GM12878 (cell line): Measurements from ENCODE around the gene MEI1.

Source experiments
- BACH1 ChIP-seq: fragments of 450-650 bp; IDR thresholded peaks from 2 replicates; pipeline ENCODE4 v1.6.1; 2017; ENCODE audit warnings: mild to moderate bottlenecking, borderline replicate concordance
- MXI1 ChIP-seq: fragments of 150-350 bp; IDR thresholded peaks from 2 replicates; pipeline ENCODE4 v1.6.1; 2011; ENCODE audit warnings: low read depth, mild to moderate bottlenecking, inconsistent platforms, low read length, improper control_type of control experiment
- RAD51 ChIP-seq: fragments of 450-650 bp; IDR thresholded peaks from 2 replicates; pipeline ENCODE4 v1.6.1; 2016; ENCODE audit warnings: moderate library complexity, mild to moderate bottlenecking, inconsistent platforms
- TAF1 ChIP-seq: IDR thresholded peaks from 2 replicates; pipeline ENCODE4 v1.6.1; 2011; ENCODE audit warnings: mild to moderate bottlenecking, low read depth, low read length, borderline replicate concordance
- ZNF24 ChIP-seq: fragments of 450-650 bp; IDR thresholded peaks from 2 replicates; pipeline ENCODE4 v1.6.1; 2017; ENCODE audit warnings: antibody characterized with exemption, mild to moderate bottlenecking
- ZNF274 ChIP-seq: IDR thresholded peaks from one replicate; pipeline ENCODE4 v1.8.0; 2011; ENCODE audit not compliant: insufficient read length, insufficient read depth
- TF ChIP-seq, protein P1 (sequence below): IDR thresholded peaks from 2 replicates; pipeline ENCODE4 v1.6.1; 2012; ENCODE audit warnings: low read depth, low read length, improper control_type of control experiment
- TF ChIP-seq, protein P2 (sequence below), 3 experiments: IDR thresholded peaks in 2 of 3; conservative IDR thresholded peaks in 1 of 3; 2 replicates each; pipeline ENCODE4 v1.5.1; 2011; ENCODE audit warnings: low read depth in 3 of 3, low read length in 3 of 3, mild to moderate bottlenecking in 3 of 3, control low read depth in 2 of 3, moderate library complexity in 2 of 3, inconsistent platforms in 1 of 3, mixed read lengths in 1 of 3; ENCODE audit not compliant: control insufficient read depth in 2 of 3, insufficient read depth in 1 of 3; ENCODE audit errors: extremely low read depth in 1 of 3
- TF ChIP-seq, protein P3 (sequence below): IDR thresholded peaks from 2 replicates; pipeline ENCODE4 v1.6.1; 2012; ENCODE audit warnings: low read depth, low read length, improper control_type of control experiment
- TF ChIP-seq, protein P4 (sequence below): IDR thresholded peaks from 2 replicates; pipeline ENCODE4 v1.6.1; 2012; ENCODE audit warnings: mild to moderate bottlenecking, low read depth, low read length
- TF ChIP-seq, protein P5 (sequence below): fragments of 450-650 bp; IDR thresholded peaks from 2 replicates; pipeline ENCODE4 v1.6.1; 2017; ENCODE audit warnings: mild to moderate bottlenecking
- TF ChIP-seq, protein P6 (sequence below): IDR thresholded peaks from 2 replicates; pipeline ENCODE4 v1.6.1; 2011; ENCODE audit warnings: low read depth, mild to moderate bottlenecking, low read length, moderate library complexity, borderline replicate concordance; ENCODE audit errors: extremely low read depth

DNA sequence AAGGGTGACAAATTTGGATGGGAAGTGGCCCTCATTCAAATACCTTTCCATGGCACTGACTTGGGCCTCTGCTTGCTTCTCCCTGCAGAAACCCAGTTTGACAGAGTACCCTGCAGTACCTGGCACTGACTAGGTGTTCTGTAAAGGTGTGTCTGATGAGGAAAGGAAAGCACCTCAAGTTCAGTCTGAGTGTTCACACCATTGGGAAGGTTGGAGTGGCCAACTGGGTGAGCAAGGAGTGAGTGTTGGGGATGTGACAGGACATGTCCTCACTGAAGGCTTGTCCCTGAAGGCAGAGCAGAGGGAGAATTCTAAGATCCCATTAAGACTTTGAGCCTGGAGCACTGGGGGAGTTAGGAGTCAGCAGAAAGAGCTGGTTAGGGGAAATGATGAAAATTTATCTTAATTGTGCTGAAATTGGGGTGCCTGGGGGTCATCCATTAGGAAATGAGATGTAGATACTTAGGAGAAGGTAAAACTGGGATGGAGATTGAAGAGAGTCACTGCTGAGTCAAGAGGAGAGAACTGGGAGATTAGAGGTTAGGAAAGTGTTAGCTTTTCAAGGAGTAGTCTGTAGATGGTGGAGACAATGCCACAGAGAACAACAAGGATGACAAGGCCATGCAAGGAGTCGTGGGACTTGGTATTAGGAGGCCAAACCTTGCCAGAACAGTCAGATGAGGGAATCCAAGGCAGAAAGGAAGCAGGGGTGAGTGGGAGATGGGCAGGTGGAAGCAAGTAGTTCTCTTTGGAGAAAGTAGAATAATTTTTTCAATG, 139.7 kb downstream of the MEI1 start:
- TF ChIP-seq, protein P1, sequence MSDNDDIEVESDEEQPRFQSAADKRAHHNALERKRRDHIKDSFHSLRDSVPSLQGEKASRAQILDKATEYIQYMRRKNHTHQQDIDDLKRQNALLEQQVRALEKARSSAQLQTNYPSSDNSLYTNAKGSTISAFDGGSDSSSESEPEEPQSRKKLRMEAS = no peak
- TF ChIP-seq, protein P2, sequence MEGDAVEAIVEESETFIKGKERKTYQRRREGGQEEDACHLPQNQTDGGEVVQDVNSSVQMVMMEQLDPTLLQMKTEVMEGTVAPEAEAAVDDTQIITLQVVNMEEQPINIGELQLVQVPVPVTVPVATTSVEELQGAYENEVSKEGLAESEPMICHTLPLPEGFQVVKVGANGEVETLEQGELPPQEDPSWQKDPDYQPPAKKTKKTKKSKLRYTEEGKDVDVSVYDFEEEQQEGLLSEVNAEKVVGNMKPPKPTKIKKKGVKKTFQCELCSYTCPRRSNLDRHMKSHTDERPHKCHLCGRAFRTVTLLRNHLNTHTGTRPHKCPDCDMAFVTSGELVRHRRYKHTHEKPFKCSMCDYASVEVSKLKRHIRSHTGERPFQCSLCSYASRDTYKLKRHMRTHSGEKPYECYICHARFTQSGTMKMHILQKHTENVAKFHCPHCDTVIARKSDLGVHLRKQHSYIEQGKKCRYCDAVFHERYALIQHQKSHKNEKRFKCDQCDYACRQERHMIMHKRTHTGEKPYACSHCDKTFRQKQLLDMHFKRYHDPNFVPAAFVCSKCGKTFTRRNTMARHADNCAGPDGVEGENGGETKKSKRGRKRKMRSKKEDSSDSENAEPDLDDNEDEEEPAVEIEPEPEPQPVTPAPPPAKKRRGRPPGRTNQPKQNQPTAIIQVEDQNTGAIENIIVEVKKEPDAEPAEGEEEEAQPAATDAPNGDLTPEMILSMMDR (IDR thresholded peaks at IDR 0.05 in 2 of 3, conservative IDR thresholded peaks at IDR 0.05 in 1 of 3; ENCODE audit: control insufficient read depth in 2 of 3, extremely low read depth in 1 of 3, insufficient read depth in 1 of 3, low read depth in 3 of 3, low read length in 3 of 3) = no peak
- TF ChIP-seq, protein P3, sequence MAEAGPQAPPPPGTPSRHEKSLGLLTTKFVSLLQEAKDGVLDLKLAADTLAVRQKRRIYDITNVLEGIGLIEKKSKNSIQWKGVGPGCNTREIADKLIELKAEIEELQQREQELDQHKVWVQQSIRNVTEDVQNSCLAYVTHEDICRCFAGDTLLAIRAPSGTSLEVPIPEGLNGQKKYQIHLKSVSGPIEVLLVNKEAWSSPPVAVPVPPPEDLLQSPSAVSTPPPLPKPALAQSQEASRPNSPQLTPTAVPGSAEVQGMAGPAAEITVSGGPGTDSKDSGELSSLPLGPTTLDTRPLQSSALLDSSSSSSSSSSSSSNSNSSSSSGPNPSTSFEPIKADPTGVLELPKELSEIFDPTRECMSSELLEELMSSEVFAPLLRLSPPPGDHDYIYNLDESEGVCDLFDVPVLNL = no peak
- TF ChIP-seq MXI1 = no peak
- no peak for TF ChIP-seq BACH1
- no peak for TF ChIP-seq ZNF274
- TF ChIP-seq, protein P4, sequence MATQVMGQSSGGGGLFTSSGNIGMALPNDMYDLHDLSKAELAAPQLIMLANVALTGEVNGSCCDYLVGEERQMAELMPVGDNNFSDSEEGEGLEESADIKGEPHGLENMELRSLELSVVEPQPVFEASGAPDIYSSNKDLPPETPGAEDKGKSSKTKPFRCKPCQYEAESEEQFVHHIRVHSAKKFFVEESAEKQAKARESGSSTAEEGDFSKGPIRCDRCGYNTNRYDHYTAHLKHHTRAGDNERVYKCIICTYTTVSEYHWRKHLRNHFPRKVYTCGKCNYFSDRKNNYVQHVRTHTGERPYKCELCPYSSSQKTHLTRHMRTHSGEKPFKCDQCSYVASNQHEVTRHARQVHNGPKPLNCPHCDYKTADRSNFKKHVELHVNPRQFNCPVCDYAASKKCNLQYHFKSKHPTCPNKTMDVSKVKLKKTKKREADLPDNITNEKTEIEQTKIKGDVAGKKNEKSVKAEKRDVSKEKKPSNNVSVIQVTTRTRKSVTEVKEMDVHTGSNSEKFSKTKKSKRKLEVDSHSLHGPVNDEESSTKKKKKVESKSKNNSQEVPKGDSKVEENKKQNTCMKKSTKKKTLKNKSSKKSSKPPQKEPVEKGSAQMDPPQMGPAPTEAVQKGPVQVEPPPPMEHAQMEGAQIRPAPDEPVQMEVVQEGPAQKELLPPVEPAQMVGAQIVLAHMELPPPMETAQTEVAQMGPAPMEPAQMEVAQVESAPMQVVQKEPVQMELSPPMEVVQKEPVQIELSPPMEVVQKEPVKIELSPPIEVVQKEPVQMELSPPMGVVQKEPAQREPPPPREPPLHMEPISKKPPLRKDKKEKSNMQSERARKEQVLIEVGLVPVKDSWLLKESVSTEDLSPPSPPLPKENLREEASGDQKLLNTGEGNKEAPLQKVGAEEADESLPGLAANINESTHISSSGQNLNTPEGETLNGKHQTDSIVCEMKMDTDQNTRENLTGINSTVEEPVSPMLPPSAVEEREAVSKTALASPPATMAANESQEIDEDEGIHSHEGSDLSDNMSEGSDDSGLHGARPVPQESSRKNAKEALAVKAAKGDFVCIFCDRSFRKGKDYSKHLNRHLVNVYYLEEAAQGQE = no peak
- no peak for TF ChIP-seq ZNF24
- TF ChIP-seq, protein P5, sequence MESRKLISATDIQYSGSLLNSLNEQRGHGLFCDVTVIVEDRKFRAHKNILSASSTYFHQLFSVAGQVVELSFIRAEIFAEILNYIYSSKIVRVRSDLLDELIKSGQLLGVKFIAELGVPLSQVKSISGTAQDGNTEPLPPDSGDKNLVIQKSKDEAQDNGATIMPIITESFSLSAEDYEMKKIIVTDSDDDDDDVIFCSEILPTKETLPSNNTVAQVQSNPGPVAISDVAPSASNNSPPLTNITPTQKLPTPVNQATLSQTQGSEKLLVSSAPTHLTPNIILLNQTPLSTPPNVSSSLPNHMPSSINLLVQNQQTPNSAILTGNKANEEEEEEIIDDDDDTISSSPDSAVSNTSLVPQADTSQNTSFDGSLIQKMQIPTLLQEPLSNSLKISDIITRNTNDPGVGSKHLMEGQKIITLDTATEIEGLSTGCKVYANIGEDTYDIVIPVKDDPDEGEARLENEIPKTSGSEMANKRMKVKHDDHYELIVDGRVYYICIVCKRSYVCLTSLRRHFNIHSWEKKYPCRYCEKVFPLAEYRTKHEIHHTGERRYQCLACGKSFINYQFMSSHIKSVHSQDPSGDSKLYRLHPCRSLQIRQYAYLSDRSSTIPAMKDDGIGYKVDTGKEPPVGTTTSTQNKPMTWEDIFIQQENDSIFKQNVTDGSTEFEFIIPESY = no peak
- TF ChIP-seq RAD51 = no peak
- no peak for TF ChIP-seq TAF1
- TF ChIP-seq, protein P6, sequence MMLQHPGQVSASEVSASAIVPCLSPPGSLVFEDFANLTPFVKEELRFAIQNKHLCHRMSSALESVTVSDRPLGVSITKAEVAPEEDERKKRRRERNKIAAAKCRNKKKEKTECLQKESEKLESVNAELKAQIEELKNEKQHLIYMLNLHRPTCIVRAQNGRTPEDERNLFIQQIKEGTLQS = no peak
